ENCODE results near the gene TRIO. TPM values are rescaled to one million over a fixed set of nuclear protein-coding genes. Genes with fewer than 3 reads are reported as not detected.

TRIO gene
- total RNA-seq, 2 experiments from 2014 or later = 4.1 to 6.5 TPM

GRCh38 chr5:14512574-14512973, 369.4 kb downstream of the TRIO start:
- no peak for TF ChIP-seq CTCF (IDR thresholded peaks at IDR 0.05)
- no peaks in the 10 kb centered on the region for H3K36me3 Mint-ChIP-seq (ENCODE audit: low read depth)
- H3K4me3 Mint-ChIP-seq = no peak overlapping the region
- H3K27me3 ChIP-seq (ENCODE audit: control insufficient read depth in 1 of 2, insufficient read depth in 2 of 2, low read length in 2 of 2) = no peaks in the 10 kb centered on the region
- H3K9me3 ChIP-seq (ENCODE audit: control insufficient read depth in 1 of 2, insufficient read depth in 1 of 2, low read length in 2 of 2) = peaks cover 0 to 6% of the 10 kb centered on the region in 2 experiments
- peaks cover 3% of the 10 kb centered on the region for H3K9me3 Mint-ChIP-seq
- DNase-seq (no peak), ATAC-seq (ENCODE audit: poor library complexity) (no peak)
- H3K4me1 ChIP-seq (ENCODE audit: insufficient read depth, low read length) = no peaks in the 10 kb centered on the region
- H3K27me3 Mint-ChIP-seq = no peaks in the 10 kb centered on the region
- POLR2A ChIA-PET = no interaction called here
- H3K4me1 Mint-ChIP-seq (ENCODE audit: low read depth) = no peaks in the 10 kb centered on the region
- H3K4me3 ChIP-seq (ENCODE audit: low read length) = no peak overlapping the region
- no peaks in the 10 kb centered on the region for H3K36me3 ChIP-seq (ENCODE audit: insufficient read depth, low read length)
- H3K27ac ChIP-seq (ENCODE audit: low read depth in 1 of 2, low read length in 2 of 2) = no peak overlapping the region
- CTCF ChIA-PET = no interaction called here
- no peak overlapping the region for H3K27ac Mint-ChIP-seq
- intact Hi-C loops (cut with DNase I, micrococcal nuclease) = no loop called here

- POLR2A ChIA-PET = no interaction called here
These were observed 370.1 kb downstream of the TRIO start for GRCh38 chr5:14513266-14513665.

GRCh38 chr5:14516901-14517300, 373.8 kb downstream of the TRIO start:
- Histone ChIP-seq H3K27me3 (ENCODE audit: control insufficient read depth in 1 of 2, insufficient read depth in 2 of 2, low read length in 2 of 2) (no peaks in the 10 kb centered on the region), H3K36me3 (ENCODE audit: insufficient read depth, low read length) (no peaks in the 10 kb centered on the region), H3K4me3 (ENCODE audit: low read length) (no peak overlapping the region), H3K27ac (ENCODE audit: low read depth in 1 of 2, low read length in 2 of 2) (no peak overlapping the region), H3K9me3 (ENCODE audit: control insufficient read depth in 1 of 2, insufficient read depth in 1 of 2, low read length in 2 of 2) (peaks cover 0 to 6% of the 10 kb centered on the region in 2 experiments), H3K4me1 (ENCODE audit: insufficient read depth, low read length) (no peaks in the 10 kb centered on the region)
- ChIA-PET CTCF (interaction anchor here (0.6 to 1.1 kb wide), 2 partner anchors 12 to 119 kb away, joined by 3 read pairs; no protein-coding TSS in a partner anchor), POLR2A (no interaction called here)
- H3K36me3 Mint-ChIP-seq (ENCODE audit: low read depth) = no peaks in the 10 kb centered on the region
- no peaks in the 10 kb centered on the region for H3K27me3 Mint-ChIP-seq
- no peak for DNase-seq
- no peak overlapping the region for H3K4me3 Mint-ChIP-seq
- intact Hi-C loops (cut with DNase I, micrococcal nuclease) = no loop called here
- H3K9me3 Mint-ChIP-seq = peaks cover 3% of the 10 kb centered on the region
- no peak for ATAC-seq (ENCODE audit: poor library complexity)
- H3K27ac Mint-ChIP-seq = no peak overlapping the region
- TF ChIP-seq CTCF (IDR thresholded peaks at IDR 0.05) = no peak
- H3K4me1 Mint-ChIP-seq (ENCODE audit: low read depth) = no peaks in the 10 kb centered on the region

More at GRCh38 chr5:14513266-14513665, 370.1 kb downstream of the TRIO start:
- no peak overlapping the region for H3K27ac ChIP-seq (ENCODE audit: low read depth in 1 of 2, low read length in 2 of 2)
- ATAC-seq (ENCODE audit: poor library complexity) = no peak
- Mint-ChIP-seq H3K9me3 (peaks cover 3% of the 10 kb centered on the region), H3K27ac (no peak overlapping the region), H3K4me1 (ENCODE audit: low read depth) (no peaks in the 10 kb centered on the region), H3K27me3 (no peaks in the 10 kb centered on the region), H3K4me3 (no peak overlapping the region), H3K36me3 (ENCODE audit: low read depth) (no peaks in the 10 kb centered on the region)
- peaks cover 0 to 6% of the 10 kb centered on the region in 2 experiments for H3K9me3 ChIP-seq (ENCODE audit: control insufficient read depth in 1 of 2, insufficient read depth in 1 of 2, low read length in 2 of 2)
- no peaks in the 10 kb centered on the region for H3K27me3 ChIP-seq (ENCODE audit: control insufficient read depth in 1 of 2, insufficient read depth in 2 of 2, low read length in 2 of 2)
- H3K4me1 ChIP-seq (ENCODE audit: insufficient read depth, low read length) = no peaks in the 10 kb centered on the region
- intact Hi-C loops (cut with DNase I, micrococcal nuclease) = no loop called here
- H3K36me3 ChIP-seq (ENCODE audit: insufficient read depth, low read length) = no peaks in the 10 kb centered on the region
- H3K4me3 ChIP-seq (ENCODE audit: low read length) = no peak overlapping the region
- CTCF ChIA-PET = no interaction called here
- DNase-seq = no peak
- TF ChIP-seq CTCF (IDR thresholded peaks at IDR 0.05) = no peak
